GM21390 (cell line): ENCODE results near the gene FAM8A1.

Source experiments
- ATAC-seq: cut with Tn5 transposase; IDR thresholded peaks from one replicate; pipeline ENCODE4 v1.9.1; 2021; ENCODE audit not compliant: unreplicated experiment

Gene FAM8A1

GRCh38 chr6:17653198-17653882 is 53.2 kb downstream of the FAM8A1 start:
- ATAC-seq: no peak

GRCh38 chr6:17656092-17656491 is 56.0 kb downstream of the FAM8A1 start:
- ATAC-seq: no peak

GRCh38 chr6:17656644-17657043 is 56.5 kb downstream of the FAM8A1 start:
- ATAC-seq: no peak
